Gastroesophageal sphincter (tissue), 4 donors: ENCODE results near the gene CSTB. TPM values are rescaled to one million over a fixed set of nuclear protein-coding genes. Genes with fewer than 3 reads are reported as not detected.

Experiments
- ATAC-seq: fragments of 150-250 bp; one replicate; pipeline ENCODE4 v1.9.1; 2016; ENCODE audit warnings: mild to moderate bottlenecking, moderate library complexity
- H3K27ac ChIP-seq, 4 donors: fragments of 200-600 bp; sonication (generic) in 3 of 4; 1 replicate in 3 of 4; 2 replicates in 1 of 4; pipeline ENCODE4 v1.5.1; 2016 to 2019
- H3K27me3 ChIP-seq: fragments of 200-600 bp; sonication (generic); one replicate; pipeline ENCODE4 v1.5.1; 2019
- H3K36me3 ChIP-seq, 2 donors: fragments of 200-600 bp; sonication (generic); one replicate each; pipeline ENCODE4 v1.5.1; 2019; ENCODE audit warnings: control low read depth in 1 of 2
- H3K4me1 ChIP-seq, 3 donors: fragments of 200-600 bp; sonication (generic); 1 replicate in 2 of 3; 2 replicates in 1 of 3; pipeline ENCODE4 v1.5.1; 2016 to 2019; ENCODE audit warnings: control low read depth in 2 of 3
- H3K4me3 ChIP-seq, 2 donors: fragments of 200-600 bp; sonication (generic); one replicate each; pipeline ENCODE4 v1.5.1; 2019; ENCODE audit warnings: mild to moderate bottlenecking in 1 of 2, moderate library complexity in 1 of 2
- H3K9me3 ChIP-seq, 3 donors: fragments of 200-600 bp; sonication (generic); one replicate each; pipeline ENCODE4 v1.5.1; 2017 to 2019; ENCODE audit warnings: control low read depth in 2 of 3
- CTCF ChIP-seq, 4 experiments: fragments of 200-600 bp in 2 of 4; fragments of 450-650 bp in 2 of 4; sonication (generic) in 1 of 4; IDR thresholded peaks; one replicate each; pipeline ENCODE4 v1.5.1; 2017 to 2019; ENCODE audit warnings: antibody characterized with exemption in 4 of 4, mild to moderate bottlenecking in 2 of 4, moderate library complexity in 2 of 4
- EP300 ChIP-seq: sonication (generic); formaldehyde crosslinking; IDR thresholded peaks from one replicate; pipeline ENCODE4 v1.6.1; 2017; ENCODE audit warnings: antibody characterized with exemption, mild to moderate bottlenecking
- POLR2A ChIP-seq, 2 donors: fragments of 450-650 bp; IDR thresholded peaks; one replicate each; pipeline ENCODE4 v1.6.1; 2017; ENCODE audit warnings: antibody characterized with exemption in 2 of 2, mild to moderate bottlenecking in 2 of 2, moderate library complexity in 1 of 2
- POLR2AphosphoS5 ChIP-seq: sonication (generic); formaldehyde crosslinking; IDR thresholded peaks from one replicate; pipeline ENCODE4 v1.6.1; 2017; ENCODE audit warnings: antibody characterized with exemption
- WGBS, 2 donors: methylation state at CpG; one replicate each; pipeline ENCODE4 v1.1.5; 2018; ENCODE audit warnings: low coverage in 1 of 2; 5-methylcytosine and 5-hydroxymethylcytosine counted together
- total RNA-seq, 4 donors: library from RNA; depleted of rRNA; stranded (reverse); fragments of >200 nt; gene quantifications; one replicate each; pipeline ENCODE4 v1.1.0, GENCODE V29; 2016

The CSTB gene
- total RNA-seq, 4 donors from 2014 or later: 8.9 to 22.2 (median 10.1) TPM

GRCh38 chr21:43820466-43820865 is 44.4 kb upstream of the CSTB start:
- no peaks in the 10 kb centered on the region for H3K4me1 ChIP-seq
- H3K9me3 ChIP-seq: peaks cover 0 to 9% (median 0%) of the 10 kb centered on the region in 3 donors
- TF ChIP-seq CTCF (IDR thresholded peaks at IDR 0.05): no peak
- TF ChIP-seq POLR2AphosphoS5: no peak
- TF ChIP-seq EP300: no peak
- TF ChIP-seq POLR2A (IDR thresholded peaks at IDR 0.05): no peak
- H3K27ac ChIP-seq: no peak overlapping the region
- WGBS, 2 donors: 89 to 95% methylated on average over 8 to 9 of the region's 11 CpGs
- no peak for ATAC-seq
- peaks cover 18% of the 10 kb centered on the region for H3K27me3 ChIP-seq
- H3K4me3 ChIP-seq: no peak overlapping the region
- H3K36me3 ChIP-seq: no peaks in the 10 kb centered on the region

GRCh38 chr21:43819511-43820405 is 43.6 kb upstream of the CSTB start:
- Histone ChIP-seq H3K36me3 (no peaks in the 10 kb centered on the region), H3K9me3 (peaks cover 0 to 9% (median 0%) of the 10 kb centered on the region in 3 donors), H3K4me3 (no peak overlapping the region), H3K4me1 (no peaks in the 10 kb centered on the region), H3K27ac (no peak overlapping the region), H3K27me3 (peaks cover 18% of the 10 kb centered on the region)
- 65 to 100% methylated on average over 1 to 4 of the region's 25 CpGs for WGBS, 2 donors
- TF ChIP-seq POLR2A (IDR thresholded peaks at IDR 0.05) (no peak), CTCF (IDR thresholded peaks at IDR 0.05) (no peak), EP300 (no peak), POLR2AphosphoS5 (no peak)
- no peak for ATAC-seq

GRCh38 chr21:43818685-43819084 is 42.6 kb upstream of the CSTB start:
- 86 to 95% methylated on average over 2 to 3 of the region's 3 CpGs for WGBS, 2 donors
- Histone ChIP-seq H3K9me3 (peaks cover 0 to 9% (median 0%) of the 10 kb centered on the region in 3 donors), H3K27me3 (peaks cover 18% of the 10 kb centered on the region), H3K27ac (no peak overlapping the region), H3K4me3 (no peak overlapping the region), H3K4me1 (no peaks in the 10 kb centered on the region), H3K36me3 (no peaks in the 10 kb centered on the region)
- no peak for ATAC-seq
- TF ChIP-seq POLR2AphosphoS5 (no peak), CTCF (IDR thresholded peaks at IDR 0.05) (no peak), POLR2A (IDR thresholded peaks at IDR 0.05) (no peak), EP300 (no peak)

- no peak for ATAC-seq
- Histone ChIP-seq H3K4me3 (no peak overlapping the region), H3K27me3 (peaks cover 18% of the 10 kb centered on the region), H3K4me1 (peaks cover 0 to 3% (median 0%) of the 10 kb centered on the region in 3 donors), H3K27ac (no peak overlapping the region), H3K36me3 (no peaks in the 10 kb centered on the region), H3K9me3 (peaks cover 0 to 9% (median 0%) of the 10 kb centered on the region in 3 donors)
- 91% methylated on average over 4 of the region's 29 CpGs; no CpG with 5 or more reads in 1 of the 2 donors for WGBS, 2 donors
- TF ChIP-seq CTCF (IDR thresholded peaks at IDR 0.05) (no peak), EP300 (no peak), POLR2A (IDR thresholded peaks at IDR 0.05) (no peak), POLR2AphosphoS5 (no peak)
These were observed 41.3 kb upstream of the CSTB start for GRCh38 chr21:43817157-43818086.
